HepG2 (cell line): ENCODE results near the gene LUC7L. TPM values are rescaled to one million over a fixed set of nuclear protein-coding genes. Genes with fewer than 3 reads are reported as not detected.

Experiments used
- ATAC-seq: fragments of 200-7000 bp; cut with Tn5 transposase; 3 replicates; pipeline ENCODE4 v1.9.1; 2020; ENCODE audit warnings: mild to moderate bottlenecking, moderate library complexity
- BruUV-seq: library from RNA; stranded (reverse); fragments of 400-500 nt; replicated peaks from 2 replicates; lab custom pipeline; 2021; lab: Mats Ljungman, UMichigan
- CTCF ChIA-PET: fragments of 300-600 bp; formaldehyde crosslinking; extraction: SDS; loops from one replicate; lab custom pipeline; 2021; ENCODE audit warnings: low total read pairs, inconsistent platforms, low intra/inter-chr PET ratio; lab: Yijun Ruan, JAX
- POLR2A ChIA-PET: fragments of 350-600 bp; sonication (Branson Sonifier 250); formaldehyde crosslinking; loops from one replicate; lab custom pipeline; 2020; ENCODE audit warnings: antibody characterized with exemption, inconsistent platforms; lab: Yijun Ruan, JAX
- DNase-seq: peaks from one replicate; pipeline ENCODE4 v3.0.0-alpha.2; 2015; ENCODE audit warnings: low spot score
- FAIRE-seq: peaks from 3 replicates; lab custom pipeline; 2011; peaks lifted over from hg19 to GRCh38; lab: Jason Lieb, UNC
- H2AFZ ChIP-seq: one replicate; pipeline ENCODE4 v1.6.1; 2011; ENCODE audit warnings: low read length, inconsistent platforms
- H3K27ac ChIP-seq: fragments of 300-600 bp; 3 replicates; pipeline ENCODE4 v1.8.0; 2011; ENCODE audit warnings: mixed run types, mild to moderate bottlenecking, mixed read lengths, low read length, inconsistent platforms; ENCODE audit not compliant: insufficient read depth; ENCODE audit errors: extremely low read length
- H3K27me3 ChIP-seq, 2 experiments: fragments of 200-600 bp in 1 of 2; 2 replicates in 1 of 2; 3 replicates in 1 of 2; pipeline versions ENCODE4 v1.6.0 to v1.8.0; 2011; ENCODE audit warnings: low read length in 2 of 2, mild to moderate bottlenecking in 2 of 2, moderate library complexity in 2 of 2, inconsistent platforms in 1 of 2; ENCODE audit not compliant: insufficient read depth in 2 of 2, control insufficient read depth in 1 of 2
- H3K36me3 ChIP-seq, 2 experiments: fragments of 200-600 bp in 1 of 2; replicated peaks in 1 of 2; 2 replicates in 1 of 2; 3 replicates in 1 of 2; pipeline versions ENCODE4 v1.5.1 to v1.8.0; 2011; ENCODE audit warnings: low read length in 2 of 2, inconsistent platforms in 1 of 2; ENCODE audit not compliant: insufficient read depth in 2 of 2, control insufficient read depth in 1 of 2
- H3K4me1 ChIP-seq: 2 replicates; pipeline ENCODE4 v1.5.1; 2012; ENCODE audit warnings: low read length, inconsistent platforms; ENCODE audit not compliant: insufficient read depth
- H3K4me2 ChIP-seq: 2 replicates; pipeline ENCODE4 v1.6.0; 2011; ENCODE audit warnings: low read depth, low read length, inconsistent platforms
- H3K4me3 ChIP-seq, 3 experiments: fragments of 200-600 bp in 1 of 3; sonication (generic), shearing (Covaris generic) in 1 of 3; replicated peaks in 1 of 3; 2 replicates each; pipeline ENCODE4 v1.5.1; 2011 to 2016; ENCODE audit warnings: low read length in 3 of 3, inconsistent platforms in 2 of 3, low read depth in 2 of 3, mild to moderate bottlenecking in 2 of 3, control low read depth in 1 of 3, mixed read lengths in 1 of 3; ENCODE audit not compliant: insufficient read depth in 1 of 3
- H3K79me2 ChIP-seq: one replicate; pipeline ENCODE4 v1.6.1; 2011; ENCODE audit warnings: low read length, inconsistent platforms; ENCODE audit not compliant: insufficient read depth
- H3K9ac ChIP-seq: 2 replicates; pipeline ENCODE4 v1.6.0; 2011; ENCODE audit warnings: mild to moderate bottlenecking, low read depth, low read length, inconsistent platforms; ENCODE audit not compliant: insufficient read depth
- H3K9me3 ChIP-seq: 2 replicates; pipeline ENCODE4 v1.5.1; 2012; ENCODE audit warnings: mild to moderate bottlenecking, low read length
- H4K20me1 ChIP-seq: 2 replicates; pipeline ENCODE4 v1.6.0; 2011; ENCODE audit warnings: inconsistent platforms, mild to moderate bottlenecking, low read length, moderate library complexity; ENCODE audit not compliant: insufficient read depth
- AGO1 ChIP-seq: fragments of 200-400 bp; formaldehyde crosslinking; IDR thresholded peaks from 2 replicates; pipeline ENCODE4 v1.6.1; 2017; ENCODE audit warnings: mild to moderate bottlenecking, low read depth, low read length, moderate library complexity; ENCODE audit not compliant: poor library complexity, severe bottlenecking
- GMEB1 ChIP-seq: sonication (generic); formaldehyde crosslinking; IDR thresholded peaks from 2 replicates; pipeline ENCODE4 v1.5.1; 2020; ENCODE audit warnings: missing genetic modification reagents, mild to moderate bottlenecking, borderline replicate concordance
- GZF1 ChIP-seq: sonication (generic); formaldehyde crosslinking; IDR thresholded peaks from 2 replicates; pipeline ENCODE4 v1.5.1; 2020; ENCODE audit warnings: mild to moderate bottlenecking, missing genetic modification reagents
- HES4 ChIP-seq: sonication (generic); formaldehyde crosslinking; IDR thresholded peaks from 2 replicates; pipeline ENCODE4 v1.9.0; 2021; ENCODE audit warnings: mild to moderate bottlenecking, missing genetic modification reagents, borderline replicate concordance
- MED8 ChIP-seq: sonication (generic); formaldehyde crosslinking; IDR thresholded peaks from 2 replicates; pipeline ENCODE4 v1.8.1; 2023; ENCODE audit warnings: mild to moderate bottlenecking, missing genetic modification reagents; ENCODE audit not compliant: insufficient replicate concordance
- PHB2 ChIP-seq: fragments of 450-650 bp; IDR thresholded peaks from 2 replicates; pipeline ENCODE4 v1.6.1; 2018; ENCODE audit not compliant: partially characterized antibody
- ZNF180 ChIP-seq: sonication (generic); formaldehyde crosslinking; IDR thresholded peaks from 2 replicates; pipeline ENCODE4 v1.4.0; 2020; ENCODE audit warnings: low read depth, missing genetic modification reagents, borderline replicate concordance
- ZNF577 ChIP-seq: sonication (generic); formaldehyde crosslinking; IDR thresholded peaks from 2 replicates; pipeline ENCODE4 v1.4.0; 2020; ENCODE audit warnings: mild to moderate bottlenecking, low read depth, missing genetic modification reagents, borderline replicate concordance
- ZNF75D ChIP-seq: sonication (generic); formaldehyde crosslinking; IDR thresholded peaks from 2 replicates; pipeline ENCODE4 v1.8.1; 2023; ENCODE audit warnings: missing genetic modification reagents, mild to moderate bottlenecking, borderline replicate concordance
- WGBS: methylation state at CpG from one replicate; pipeline ENCODE4 v1.1.6; 2017; ENCODE audit warnings: low lambda C conversion rate; 5-methylcytosine and 5-hydroxymethylcytosine counted together
- in situ Hi-C: cut with HindIII; loops from 2 replicates; pipeline ENCODE4 v1.10.0; 2017; ENCODE audit warnings: low pct_unique_long_range_greater_than_20kb; ENCODE audit not compliant: extremely low pct_ligation_motif_present
- intact Hi-C: fragments of 100-400 bp; cut with micrococcal nuclease; formaldehyde crosslinking; loops from one replicate; pipeline ENCODE4 v1.10.0; 2022; ENCODE audit not compliant: unreplicated experiment
- polyA plus RNA-seq, 8 experiments: library from polyadenylated mRNA; depleted of rRNA in 3 of 8; stranded (reverse) in 7 of 8; unstranded in 1 of 8; fragments of >200 nt; fragmentation: Illumina TruSeq in 4 of 8; extraction: Trizol in 4 of 8; gene quantifications; 2 replicates each; pipeline versions ENCODE4 v1.2.1 to v1.2.3, GENCODE V29; 2011 to 2016; ENCODE audit warnings: low read depth in 4 of 8, missing spikeins in 1 of 8, mixed read lengths in 1 of 8; ENCODE audit not compliant: insufficient read depth in 1 of 8
- total RNA-seq, 5 experiments: library from RNA; depleted of rRNA; stranded (reverse); fragments of >200 nt; fragmentation: Illumina TruSeq; extraction: Trizol; gene quantifications; 2 replicates each; pipeline ENCODE4 v1.2.3, GENCODE V29; 2016; ENCODE audit warnings: low read depth in 1 of 5
- TF ChIP-seq, protein P1 (sequence below): sonication (generic); formaldehyde crosslinking; IDR thresholded peaks from 2 replicates; pipeline ENCODE4 v1.5.0; 2020; ENCODE audit warnings: mild to moderate bottlenecking, low read depth, missing genetic modification reagents, borderline replicate concordance
- TF ChIP-seq, protein P2 (sequence below): sonication (generic); formaldehyde crosslinking; IDR thresholded peaks from 2 replicates; pipeline ENCODE4 v1.4.0; 2020; ENCODE audit warnings: missing genetic modification reagents, borderline replicate concordance
- TF ChIP-seq, protein P3 (sequence below): sonication (generic); formaldehyde crosslinking; IDR thresholded peaks from 2 replicates; pipeline ENCODE4 v1.8.0; 2022; ENCODE audit warnings: mild to moderate bottlenecking, missing genetic modification reagents, borderline replicate concordance
- TF ChIP-seq, protein P4 (sequence below): sonication (generic); formaldehyde crosslinking; IDR thresholded peaks from 2 replicates; pipeline ENCODE4 v1.4.0; 2020; ENCODE audit warnings: mild to moderate bottlenecking, missing genetic modification reagents

LUC7L gene
- total and polyA plus RNA-seq, 2 of the 13 experiments (the other 11 are each of a cell fraction or from before 2014, with no cell fraction given): 48.7 to 56.9 TPM

DNA sequence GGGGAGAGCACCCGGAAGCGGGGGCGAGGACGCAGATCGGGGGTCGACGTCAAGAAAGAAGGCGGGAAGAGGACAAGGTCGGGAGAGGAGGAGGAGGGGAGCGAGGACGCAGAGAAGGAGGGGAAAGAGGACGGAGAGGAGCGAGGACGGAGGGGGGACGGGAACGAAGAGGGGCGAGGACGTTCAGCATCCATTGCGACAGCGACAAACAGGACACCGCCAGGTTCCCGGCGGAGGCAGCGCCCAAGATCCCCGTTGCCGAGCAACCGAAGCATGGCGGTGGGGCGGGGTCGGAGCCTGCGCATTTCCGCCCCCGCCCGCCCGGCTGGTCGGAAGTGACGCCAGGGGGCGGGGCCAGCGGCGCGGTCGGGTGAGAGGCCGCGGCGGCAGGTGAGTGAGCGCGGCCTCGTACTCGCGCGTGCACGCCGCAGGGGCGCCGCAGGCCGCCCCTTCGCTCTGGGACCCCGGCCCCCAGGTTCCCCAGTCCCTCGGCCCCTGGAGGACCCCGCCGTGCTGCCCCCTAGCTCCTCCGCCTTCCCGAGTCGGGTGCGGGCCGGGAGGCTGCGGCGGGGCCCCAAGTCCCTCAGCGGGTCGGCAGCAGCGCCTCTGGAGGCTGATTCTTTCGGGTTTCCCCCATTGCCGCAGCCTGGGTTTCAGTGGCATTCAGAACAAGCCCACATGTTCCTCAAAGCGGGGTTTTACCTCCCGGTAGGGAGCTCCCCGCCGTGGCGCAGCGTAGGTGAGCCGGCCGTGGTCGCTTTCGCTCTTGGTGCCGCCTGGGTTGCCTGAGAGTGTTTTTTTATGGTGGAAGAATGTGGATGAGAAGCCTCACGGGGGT lies 5.4 kb upstream of the LUC7L start, which contains the start of gene FAM234A:
Gene FAM234A, plus strand, starts transcription at position 354 of the 838 bp plus-strand sequence. CDS start 19,593 bp downstream, outside the sequence.
- ChIA-PET POLR2A (interaction anchor here (0.7 to 1.9 kb wide), 14 partner anchors 10 to 267 kb away, joined by 3 to 11 read pairs (median 4); partner anchors contain the start of genes ARHGDIG, AXIN1, MRPL28 and POLR3K), CTCF (no interaction called here)
- no peaks in the 10 kb centered on the region for H3K36me3 ChIP-seq
- peak within 1 kb of the TSS; percentile 74 for H2AFZ ChIP-seq
- H3K4me3 ChIP-seq: peak within 1 kb of the TSS; percentile 73 to 84 (median 81)
- DNase-seq (peak; percentile 87), FAIRE-seq (peak; percentile 66), ATAC-seq (peak; percentile 86)
- in situ Hi-C loops: no loop called here
- peak within 1 kb of the TSS; percentile 89 for H3K9ac ChIP-seq
- no peaks in the 10 kb centered on the region for H3K79me2 ChIP-seq
- H3K27me3 ChIP-seq: no peaks in the 10 kb centered on the region; a peak in 1 of 5 replicates
- H3K4me2 ChIP-seq: peak within 1 kb of the TSS; percentile 92
- no TSS peak for BruUV-seq
- H3K27ac ChIP-seq: peak within 1 kb of the TSS; percentile 85
- H4K20me1 ChIP-seq: no peaks in the 10 kb centered on the region
- H3K4me1 ChIP-seq: peaks cover 15% of the 10 kb centered on the region
- H3K9me3 ChIP-seq: no peaks in the 10 kb centered on the region
- intact Hi-C loops: loop anchor here (5.0 kb wide), 1 partner anchor 53 kb away; no protein-coding TSS in a partner anchor
- WGBS: 1% methylated on average over 22 of the region's 85 CpGs
- no peak for TF ChIP-seq GZF1 (CRISPR knock-in tag)
- no peak for TF ChIP-seq ZNF75D (CRISPR knock-in tag)
- peak; percentile 59 for TF ChIP-seq AGO1
- peak; percentile 21; the same call in 1 of the 2 replicates for TF ChIP-seq HES4
- TF ChIP-seq ZNF577 (CRISPR knock-in tag): no peak
- no peak for TF ChIP-seq MED8
- TF ChIP-seq, protein P1, sequence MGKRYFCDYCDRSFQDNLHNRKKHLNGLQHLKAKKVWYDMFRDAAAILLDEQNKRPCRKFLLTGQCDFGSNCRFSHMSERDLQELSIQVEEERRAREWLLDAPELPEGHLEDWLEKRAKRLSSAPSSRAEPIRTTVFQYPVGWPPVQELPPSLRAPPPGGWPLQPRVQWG (CRISPR knock-in tag): no peak
- TF ChIP-seq ZNF180 (CRISPR knock-in tag): no peak
- TF ChIP-seq, protein P2, sequence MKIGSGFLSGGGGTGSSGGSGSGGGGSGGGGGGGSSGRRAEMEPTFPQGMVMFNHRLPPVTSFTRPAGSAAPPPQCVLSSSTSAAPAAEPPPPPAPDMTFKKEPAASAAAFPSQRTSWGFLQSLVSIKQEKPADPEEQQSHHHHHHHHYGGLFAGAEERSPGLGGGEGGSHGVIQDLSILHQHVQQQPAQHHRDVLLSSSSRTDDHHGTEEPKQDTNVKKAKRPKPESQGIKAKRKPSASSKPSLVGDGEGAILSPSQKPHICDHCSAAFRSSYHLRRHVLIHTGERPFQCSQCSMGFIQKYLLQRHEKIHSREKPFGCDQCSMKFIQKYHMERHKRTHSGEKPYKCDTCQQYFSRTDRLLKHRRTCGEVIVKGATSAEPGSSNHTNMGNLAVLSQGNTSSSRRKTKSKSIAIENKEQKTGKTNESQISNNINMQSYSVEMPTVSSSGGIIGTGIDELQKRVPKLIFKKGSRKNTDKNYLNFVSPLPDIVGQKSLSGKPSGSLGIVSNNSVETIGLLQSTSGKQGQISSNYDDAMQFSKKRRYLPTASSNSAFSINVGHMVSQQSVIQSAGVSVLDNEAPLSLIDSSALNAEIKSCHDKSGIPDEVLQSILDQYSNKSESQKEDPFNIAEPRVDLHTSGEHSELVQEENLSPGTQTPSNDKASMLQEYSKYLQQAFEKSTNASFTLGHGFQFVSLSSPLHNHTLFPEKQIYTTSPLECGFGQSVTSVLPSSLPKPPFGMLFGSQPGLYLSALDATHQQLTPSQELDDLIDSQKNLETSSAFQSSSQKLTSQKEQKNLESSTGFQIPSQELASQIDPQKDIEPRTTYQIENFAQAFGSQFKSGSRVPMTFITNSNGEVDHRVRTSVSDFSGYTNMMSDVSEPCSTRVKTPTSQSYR (CRISPR knock-in tag): no peak
- TF ChIP-seq PHB2: no peak
- no peak for TF ChIP-seq GMEB1 (CRISPR knock-in tag)
- TF ChIP-seq, protein P3, sequence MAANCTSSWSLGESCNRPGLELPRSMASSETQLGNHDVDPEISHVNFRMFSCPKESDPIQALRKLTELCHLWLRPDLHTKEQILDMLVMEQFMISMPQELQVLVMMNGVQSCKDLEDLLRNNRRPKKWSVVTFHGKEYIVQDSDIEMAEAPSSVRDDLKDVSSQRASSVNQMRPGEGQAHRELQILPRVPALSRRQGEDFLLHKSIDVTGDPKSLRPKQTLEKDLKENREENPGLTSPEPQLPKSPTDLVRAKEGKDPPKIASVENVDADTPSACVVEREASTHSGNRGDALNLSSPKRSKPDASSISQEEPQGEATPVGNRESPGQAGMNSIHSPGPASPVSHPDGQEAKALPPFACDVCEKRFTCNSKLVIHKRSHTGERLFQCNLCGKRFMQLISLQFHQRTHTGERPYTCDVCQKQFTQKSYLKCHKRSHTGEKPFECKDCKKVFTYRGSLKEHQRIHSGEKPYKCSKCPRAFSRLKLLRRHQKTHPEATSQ (CRISPR knock-in tag): no peak
- TF ChIP-seq, protein P4, sequence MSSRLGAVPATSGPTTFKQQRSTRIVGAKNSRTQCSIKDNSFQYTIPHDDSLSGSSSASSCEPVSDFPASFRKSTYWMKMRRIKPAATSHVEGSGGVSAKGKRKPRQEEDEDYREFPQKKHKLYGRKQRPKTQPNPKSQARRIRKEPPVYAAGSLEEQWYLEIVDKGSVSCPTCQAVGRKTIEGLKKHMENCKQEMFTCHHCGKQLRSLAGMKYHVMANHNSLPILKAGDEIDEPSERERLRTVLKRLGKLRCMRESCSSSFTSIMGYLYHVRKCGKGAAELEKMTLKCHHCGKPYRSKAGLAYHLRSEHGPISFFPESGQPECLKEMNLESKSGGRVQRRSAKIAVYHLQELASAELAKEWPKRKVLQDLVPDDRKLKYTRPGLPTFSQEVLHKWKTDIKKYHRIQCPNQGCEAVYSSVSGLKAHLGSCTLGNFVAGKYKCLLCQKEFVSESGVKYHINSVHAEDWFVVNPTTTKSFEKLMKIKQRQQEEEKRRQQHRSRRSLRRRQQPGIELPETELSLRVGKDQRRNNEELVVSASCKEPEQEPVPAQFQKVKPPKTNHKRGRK: no peak
